ENCODE measurements around the gene MAP2K1.

The MAP2K1 gene

GRCh38 chr15:66504563-66505429 lies 118.1 kb downstream of the MAP2K1 start, which contains the start of the genes RPL4 and ZWILCH:
Gene RPL4, minus strand, starts transcription at chr15:66504855. Its CDS starts 65 bp downstream, at chr15:66504790.
Gene ZWILCH, plus strand, starts transcription at chr15:66505326. Its CDS starts 13 bp downstream, at chr15:66505339.
- peak; percentile 69 for DNase-seq (ENCODE audit: low read depth)

GRCh38 chr15:66505430-66505811 lies 118.7 kb downstream of the MAP2K1 start:
- DNase-seq (ENCODE audit: low read depth) = no peak

GRCh38 chr15:66505818-66506217 lies 119.1 kb downstream of the MAP2K1 start:
- DNase-seq (ENCODE audit: low read depth) = no peak

GRCh38 chr15:66508293-66508883 lies 121.7 kb downstream of the MAP2K1 start:
- DNase-seq (ENCODE audit: low read depth) = no peak

- no peak for DNase-seq (ENCODE audit: low read depth)
Observed at GRCh38 chr15:66514586-66514985, 127.9 kb downstream of the MAP2K1 start.

- no peak for DNase-seq (ENCODE audit: low read depth)
Observed at GRCh38 chr15:66515901-66516322, 129.2 kb downstream of the MAP2K1 start.

GRCh38 chr15:66523926-66524325 lies 137.2 kb downstream of the MAP2K1 start:
- no peak for DNase-seq (ENCODE audit: low read depth)

GRCh38 chr15:66524838-66525237 lies 138.1 kb downstream of the MAP2K1 start:
- DNase-seq (ENCODE audit: low read depth) = no peak

- no peak for DNase-seq (ENCODE audit: low read depth)
Observed at GRCh38 chr15:66535056-66535455, 148.3 kb downstream of the MAP2K1 start.
